GM21529 (cell line): Measurements from ENCODE around the gene SLC15A1.
A peak's percentile ranks its signal among the peaks of the same experiment; 100 is the strongest.

Source experiments
- ATAC-seq: cut with Tn5 transposase; IDR thresholded peaks from one replicate; pipeline ENCODE4 v1.9.1; 2021; ENCODE audit not compliant: unreplicated experiment

Gene SLC15A1

GRCh38 chr13:98707281-98707999 lies 45.0 kb downstream of the SLC15A1 start:
- peak; percentile 78 for ATAC-seq

DNA sequence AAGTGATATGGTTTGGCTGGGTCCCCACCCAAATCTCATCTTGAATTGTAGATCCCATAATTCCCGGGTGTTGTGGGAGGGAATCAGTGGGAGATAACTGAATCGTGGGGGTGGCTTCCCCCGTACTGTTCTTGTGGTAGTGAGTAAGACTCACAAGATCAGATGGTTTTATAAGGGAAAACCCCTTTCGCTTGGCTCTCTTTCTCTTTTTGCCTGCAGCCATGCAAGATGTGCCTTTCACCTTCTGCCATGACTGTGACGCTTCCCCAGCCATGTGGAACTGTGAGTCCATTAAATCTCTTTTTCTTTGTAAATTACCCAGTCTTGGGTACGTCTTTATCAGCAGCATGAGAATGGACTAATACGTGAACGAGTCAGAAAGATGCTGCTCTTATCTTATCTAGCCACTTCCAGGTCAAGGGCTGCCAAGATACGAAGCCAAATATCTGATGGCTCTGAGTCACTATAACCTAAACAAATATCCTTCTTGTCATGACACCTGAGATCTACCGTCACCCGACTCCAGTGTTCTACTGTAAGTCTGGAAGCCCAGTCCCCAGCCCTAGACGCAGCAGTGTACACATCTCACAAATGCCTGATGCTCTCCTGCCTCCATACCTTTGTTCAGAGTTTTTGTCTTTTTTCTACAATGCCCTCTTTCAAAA lies 45.9 kb downstream of the SLC15A1 start:
- ATAC-seq = peak; percentile 34

DNA sequence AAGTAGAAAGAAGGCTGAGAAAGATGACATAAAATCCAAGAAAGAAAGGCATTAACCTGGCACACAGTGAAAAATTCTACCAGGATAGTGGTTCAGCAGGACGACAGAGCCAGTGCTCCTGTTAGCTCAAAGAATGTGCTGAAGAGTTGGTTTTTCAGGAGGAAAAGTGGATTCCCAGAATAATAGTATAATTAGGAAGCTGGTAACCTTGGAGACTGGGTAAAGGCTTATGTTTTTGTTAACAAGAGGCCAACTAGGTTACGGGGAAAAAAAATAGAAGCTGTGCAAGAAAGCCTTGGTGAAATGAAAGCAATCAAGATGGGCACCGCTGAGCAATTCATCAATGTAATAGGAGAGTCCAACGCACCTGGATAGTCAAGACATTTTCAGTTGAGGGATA lies 54.7 kb downstream of the SLC15A1 start:
- no peak for ATAC-seq

GRCh38 chr13:98693756-98694155 lies 58.7 kb downstream of the SLC15A1 start:
- no peak for ATAC-seq

GRCh38 chr13:98691360-98691759 lies 61.1 kb downstream of the SLC15A1 start:
- ATAC-seq = no peak

GRCh38 chr13:98690348-98691022 lies 62.0 kb downstream of the SLC15A1 start:
- ATAC-seq = no peak

DNA sequence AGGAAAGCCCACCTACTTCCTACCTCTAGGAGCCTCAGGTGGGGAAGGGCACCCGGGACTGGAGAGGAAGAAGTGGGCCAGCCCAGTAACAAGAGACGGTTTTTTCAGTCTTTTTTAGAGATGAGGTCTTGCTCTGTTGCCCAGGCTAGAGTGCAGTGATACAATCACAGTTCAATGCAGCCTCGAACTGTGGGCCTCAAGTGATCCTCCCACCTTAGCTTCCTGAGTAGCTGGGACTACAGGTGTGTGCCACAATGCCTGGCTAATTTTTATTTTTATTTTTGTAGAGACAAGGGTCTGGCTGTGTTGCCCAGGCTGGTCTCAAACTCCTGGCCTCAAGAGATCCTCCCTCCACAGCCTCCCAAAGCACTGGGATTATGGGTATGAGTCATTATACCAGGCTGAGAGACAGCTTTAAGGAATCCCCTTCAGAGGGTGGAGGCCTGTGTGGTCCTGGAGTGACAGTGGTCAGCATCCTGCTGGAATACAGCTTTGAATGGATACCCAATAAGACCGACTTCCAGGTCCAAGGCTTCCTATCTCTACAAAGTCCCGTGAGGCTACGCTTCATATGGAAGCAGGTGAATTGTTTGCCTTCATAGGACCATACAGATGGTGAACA lies 63.0 kb downstream of the SLC15A1 start:
- no peak for ATAC-seq

GRCh38 chr13:98688373-98688772 lies 64.1 kb downstream of the SLC15A1 start:
- no peak for ATAC-seq

GRCh38 chr13:98687319-98687718 lies 65.2 kb downstream of the SLC15A1 start:
- ATAC-seq = no peak

GRCh38 chr13:98686270-98686669 lies 66.2 kb downstream of the SLC15A1 start:
- no peak for ATAC-seq

GRCh38 chr13:98685146-98685545 lies 67.3 kb downstream of the SLC15A1 start:
- ATAC-seq = no peak

DNA sequence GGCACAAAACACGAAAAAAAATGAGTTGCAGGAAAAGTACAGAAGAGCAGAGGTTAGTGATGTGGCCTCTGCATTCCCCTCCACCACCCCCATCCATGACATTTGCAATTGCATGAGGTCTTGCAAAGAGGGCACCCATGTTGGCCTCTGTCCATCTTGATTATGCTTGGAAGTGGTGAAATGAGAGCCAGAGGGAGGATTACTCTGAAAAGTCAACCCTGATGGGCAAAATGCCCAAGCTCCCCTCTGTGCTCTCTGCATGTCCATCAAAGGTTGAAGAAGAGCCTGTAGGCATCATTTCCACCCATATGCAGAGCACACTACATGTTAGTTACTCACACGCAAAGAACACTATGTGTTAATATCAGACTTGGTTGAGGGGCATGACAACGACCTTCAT lies 71.4 kb downstream of the SLC15A1 start:
- no peak for ATAC-seq

- ATAC-seq = no peak
Measured at GRCh38 chr13:98678741-98679140, 73.7 kb downstream of the SLC15A1 start.

GRCh38 chr13:98677398-98677797 lies 75.1 kb downstream of the SLC15A1 start:
- no peak for ATAC-seq

DNA sequence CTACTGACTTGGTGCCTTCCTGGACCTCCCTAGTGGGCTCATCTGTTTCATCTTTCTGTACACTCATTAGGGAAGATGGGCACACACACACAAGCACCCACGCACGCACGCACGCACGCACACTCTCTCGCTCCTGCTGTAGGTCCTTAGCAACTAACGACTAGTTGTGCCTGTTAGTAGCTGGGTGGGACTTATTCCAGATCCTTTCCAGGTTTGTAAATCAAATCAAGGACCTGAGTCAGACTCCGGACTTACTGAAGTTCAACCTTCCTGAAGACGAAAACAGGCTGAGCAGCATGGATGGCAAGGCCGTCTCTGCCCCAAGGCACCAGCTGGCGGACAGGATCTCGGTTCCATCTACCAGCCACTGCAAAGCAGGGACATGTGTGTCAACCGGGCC lies 76.2 kb downstream of the SLC15A1 start:
- ATAC-seq = no peak

DNA sequence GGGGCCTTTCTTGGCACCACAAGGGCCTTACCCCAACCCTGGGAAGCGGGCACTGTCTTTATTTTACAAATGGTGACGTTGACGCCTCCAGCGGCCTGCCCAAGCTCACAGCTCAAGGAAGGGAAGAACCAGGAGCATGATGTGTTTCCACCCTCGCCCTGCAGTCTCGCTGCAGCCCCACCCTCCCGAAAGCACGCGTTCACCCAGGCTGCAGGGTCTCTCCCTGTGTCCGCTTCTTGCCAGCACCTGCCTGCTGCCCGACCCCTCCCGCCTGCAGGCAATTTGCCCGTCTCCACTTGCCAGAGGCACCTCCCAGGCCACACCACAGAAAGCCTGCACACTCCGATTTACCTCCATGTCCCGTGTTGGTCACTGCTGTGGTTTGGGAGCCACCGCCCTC lies 76.6 kb downstream of the SLC15A1 start:
- ATAC-seq = no peak

GRCh38 chr13:98675066-98675465 lies 77.4 kb downstream of the SLC15A1 start:
- ATAC-seq = no peak

DNA sequence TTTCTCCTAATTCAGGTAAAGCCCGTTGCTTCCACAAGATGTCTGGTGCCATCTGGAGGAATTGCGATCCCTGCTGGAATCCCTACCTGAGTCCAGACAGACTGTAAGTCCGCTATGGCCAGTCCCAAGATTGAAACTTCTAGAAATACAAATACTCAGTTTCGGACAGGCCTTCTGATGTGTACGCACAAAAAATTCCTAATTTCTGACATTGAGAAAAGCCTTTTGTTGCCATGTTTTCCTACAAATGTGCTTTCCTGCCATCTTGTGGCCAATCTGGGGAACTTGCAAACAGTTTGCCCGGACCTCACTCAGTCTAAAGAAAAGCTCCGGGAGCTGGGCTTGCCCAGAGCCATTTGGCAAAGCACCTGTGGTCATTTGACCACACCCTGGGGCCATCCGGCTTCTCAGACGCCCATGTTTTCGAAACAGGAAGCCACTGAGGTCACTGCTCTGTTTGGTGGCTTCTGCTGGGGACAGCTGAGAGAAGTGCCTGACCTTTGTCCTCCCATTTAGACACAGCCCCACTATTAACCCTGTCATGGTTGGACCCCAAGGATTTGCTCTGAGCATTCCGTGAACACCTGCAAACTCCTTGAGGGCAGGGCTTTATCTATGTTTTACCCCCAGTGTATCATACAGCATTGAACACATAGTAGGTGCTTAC lies 79.4 kb downstream of the SLC15A1 start:
- ATAC-seq = peak; percentile 76

GRCh38 chr13:98668155-98668554 lies 84.3 kb downstream of the SLC15A1 start:
- ATAC-seq = no peak

DNA sequence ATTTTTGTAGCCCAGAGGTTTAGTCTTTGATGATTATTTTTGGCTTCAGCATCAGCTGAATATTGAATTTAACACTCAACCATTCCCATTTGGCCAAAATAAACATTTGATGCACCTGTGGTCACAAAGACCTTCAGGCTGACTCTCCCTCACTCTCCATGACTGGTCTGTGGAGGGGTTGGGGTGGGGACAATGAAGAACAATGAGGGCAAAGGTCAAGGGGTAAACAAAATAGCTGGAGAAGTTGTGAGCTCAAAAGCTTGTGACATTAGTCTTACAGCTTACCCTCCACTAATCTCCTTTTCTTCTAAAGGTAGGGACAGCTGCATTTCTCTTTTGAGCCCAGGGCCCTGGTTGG lies 86.9 kb downstream of the SLC15A1 start:
- no peak for ATAC-seq

GRCh38 chr13:98664924-98665637 lies 87.4 kb downstream of the SLC15A1 start:
- no peak for ATAC-seq
